Hindlimb muscle (tissue), 1 donor: Measurements from ENCODE around the gene FAM20C. TPM values are rescaled to one million over a fixed set of nuclear protein-coding genes. Genes with fewer than 3 reads are reported as not detected.

Experiments
- DNase-seq: peaks from one replicate; pipeline ENCODE4 v3.0.0-alpha.2; 2013
- polyA plus RNA-seq: library from polyadenylated mRNA; unstranded; fragments of 120-200 nt; gene quantifications from one replicate; pipeline ENCODE4 v1.2.1, GENCODE V29; 2013; ENCODE audit not compliant: insufficient read length

The FAM20C gene
- polyA plus RNA-seq, 1 donor, result 41.7 TPM

GRCh38 chr7:273327-273726, 81.0 kb downstream of the FAM20C start:
- no peak for DNase-seq

- no peak for DNase-seq
Observed at GRCh38 chr7:274266-274665, 81.9 kb downstream of the FAM20C start.

GRCh38 chr7:276230-276835, 84.0 kb downstream of the FAM20C start:
- no peak for DNase-seq

GRCh38 chr7:277228-277627, 84.9 kb downstream of the FAM20C start:
- DNase-seq, result no peak

GRCh38 chr7:278081-278480, 85.7 kb downstream of the FAM20C start:
- DNase-seq, result no peak

GRCh38 chr7:279821-280220, 87.5 kb downstream of the FAM20C start:
- DNase-seq, result no peak

GRCh38 chr7:280461-280860, 88.1 kb downstream of the FAM20C start:
- DNase-seq, result no peak

- no peak for DNase-seq
Observed at GRCh38 chr7:281637-282036, 89.3 kb downstream of the FAM20C start.

- DNase-seq, result no peak
Observed at GRCh38 chr7:282621-283020, 90.2 kb downstream of the FAM20C start.

GRCh38 chr7:284762-285722, 92.7 kb downstream of the FAM20C start:
- no peak for DNase-seq

- DNase-seq, result no peak
Observed at GRCh38 chr7:285731-286130, 93.4 kb downstream of the FAM20C start.

GRCh38 chr7:286266-286665, 93.9 kb downstream of the FAM20C start:
- DNase-seq, result no peak

GRCh38 chr7:288671-289101, 96.3 kb downstream of the FAM20C start:
- DNase-seq, result no peak

- no peak for DNase-seq
Observed at GRCh38 chr7:289209-289755, 96.9 kb downstream of the FAM20C start.

GRCh38 chr7:289756-290553, 97.6 kb downstream of the FAM20C start, which contains the start of gene FOXL3:
FOXL3 (plus strand) TSS chr7:290170; CDS start chr7:290170, 0 bp downstream.
- DNase-seq, result no peak

- no peak for DNase-seq
Observed at GRCh38 chr7:290554-291372, 98.4 kb downstream of the FAM20C start.

- DNase-seq, result no peak
Observed at GRCh38 chr7:291373-292092, 99.2 kb downstream of the FAM20C start.

GRCh38 chr7:292226-292625, 99.9 kb downstream of the FAM20C start:
- no peak for DNase-seq

- DNase-seq, result no peak
Observed at GRCh38 chr7:292826-293225, 100.5 kb downstream of the FAM20C start.

GRCh38 chr7:293681-294439, 101.5 kb downstream of the FAM20C start:
- no peak for DNase-seq
